NCI-H748 (cell line): ENCODE measurements around the gene LCE3E.
A peak's percentile ranks its signal among the peaks of the same experiment; 100 is the strongest.
"Not testable (repeated sequence)": the region's sequence is repeated elsewhere in the genome, so short reads cannot be mapped to it uniquely, and the experiment has no call there.

Experiments
- DNase-seq: peaks from one replicate; lab custom pipeline; 2025; ENCODE audit not compliant: unreplicated experiment; lab: John Stamatoyannopoulos, UW

LCE3E gene, protein sequence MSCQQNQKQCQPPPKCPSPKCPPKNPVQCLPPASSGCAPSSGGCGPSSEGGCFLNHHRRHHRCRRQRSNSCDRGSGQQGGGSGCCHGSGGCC

DNA sequence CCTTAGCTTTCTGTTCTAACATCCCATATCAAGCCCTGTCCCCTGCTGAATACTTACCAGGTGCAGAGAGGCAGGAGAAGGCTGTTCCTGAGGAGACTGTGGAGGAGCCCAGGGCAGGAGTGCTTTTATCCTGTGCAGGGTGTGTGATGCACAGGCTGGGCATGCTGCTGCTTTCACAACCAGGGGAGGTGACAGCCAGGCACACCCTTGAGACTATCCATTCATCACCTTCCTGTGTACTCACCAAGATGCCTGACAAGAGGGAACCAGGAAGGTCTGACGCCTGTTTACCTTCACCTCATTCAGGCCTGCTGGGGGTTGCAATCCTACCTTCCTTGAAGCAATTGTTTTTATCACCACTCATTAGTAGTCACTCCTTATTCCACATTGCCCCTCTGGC, at the start of gene LCE3E:
LCE3E (minus strand) TSS at position 100 of the 400 bp plus-strand sequence. CDS start 572 bp downstream, outside the sequence.
- no peak for DNase-seq

DNA sequence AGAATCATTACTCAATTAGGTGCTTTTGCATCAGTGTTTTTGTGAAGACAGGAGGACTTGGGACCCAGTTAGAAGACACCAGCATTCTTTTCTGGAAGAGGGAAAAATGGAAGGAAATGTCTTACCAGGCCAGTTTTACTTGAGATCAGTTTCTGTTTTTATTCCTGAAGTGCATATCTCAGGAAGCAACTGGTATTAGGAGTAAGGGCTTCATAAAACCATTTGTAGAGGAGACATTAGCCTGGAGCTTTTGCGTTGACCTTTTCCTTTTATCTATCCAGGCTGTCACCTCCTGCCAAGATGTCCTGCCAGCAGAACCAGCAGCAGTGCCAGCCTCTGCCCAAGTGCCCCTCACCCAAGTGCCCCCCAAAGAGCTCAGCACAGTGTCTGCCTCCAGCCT, 46.9 kb upstream of the LCE3E start, which contains the start of gene LCE3B:
LCE3B (plus strand) TSS at position 301 of the 400 bp plus-strand sequence; CDS start at position 301, 0 bp downstream.
- DNase-seq: no peak

DNA sequence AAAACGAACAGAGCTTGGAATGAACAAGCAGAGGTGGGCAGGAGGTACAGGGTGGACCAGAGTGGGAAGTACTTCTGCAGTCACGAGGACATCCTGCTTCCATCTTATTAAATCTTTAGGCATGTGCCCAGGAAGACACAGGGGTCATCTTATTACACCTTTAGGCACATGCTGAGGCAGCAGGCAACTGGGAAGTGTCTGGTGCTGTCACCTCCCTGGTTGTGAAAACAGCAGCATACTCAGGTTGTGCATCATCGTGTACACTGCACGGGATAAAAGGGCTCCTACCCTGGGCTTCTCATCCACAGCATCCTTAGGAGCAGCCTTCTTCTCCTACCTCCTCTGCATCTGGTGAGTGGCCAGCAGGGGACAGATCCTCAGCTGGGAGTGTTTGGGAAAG, 33.4 kb upstream of the LCE3E start, which contains the start of gene LCE3C:
LCE3C (plus strand) TSS at position 301 of the 400 bp plus-strand sequence. CDS start 498 bp downstream, outside the sequence.
- no peak for DNase-seq

DNA sequence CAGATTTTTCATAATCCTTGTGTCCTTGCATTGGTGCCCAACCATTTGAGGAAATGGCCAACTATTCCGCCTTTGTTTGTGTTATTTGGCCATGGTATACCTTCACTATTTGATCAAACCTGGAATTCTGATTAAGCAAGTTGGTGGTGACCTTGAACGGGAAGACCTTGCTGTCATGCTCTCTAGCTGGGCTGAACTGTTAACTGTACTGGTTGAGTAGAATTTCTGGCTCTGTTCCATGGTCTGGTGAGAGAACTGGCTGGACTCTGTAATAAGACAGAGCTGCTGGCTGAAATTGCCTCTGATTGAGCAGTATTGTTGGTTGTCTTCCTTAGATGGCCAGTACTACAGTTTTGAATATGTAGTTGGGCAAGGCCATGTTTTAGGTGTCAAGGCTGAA, 30.4 kb upstream of the LCE3E start:
- no peak for DNase-seq

DNA sequence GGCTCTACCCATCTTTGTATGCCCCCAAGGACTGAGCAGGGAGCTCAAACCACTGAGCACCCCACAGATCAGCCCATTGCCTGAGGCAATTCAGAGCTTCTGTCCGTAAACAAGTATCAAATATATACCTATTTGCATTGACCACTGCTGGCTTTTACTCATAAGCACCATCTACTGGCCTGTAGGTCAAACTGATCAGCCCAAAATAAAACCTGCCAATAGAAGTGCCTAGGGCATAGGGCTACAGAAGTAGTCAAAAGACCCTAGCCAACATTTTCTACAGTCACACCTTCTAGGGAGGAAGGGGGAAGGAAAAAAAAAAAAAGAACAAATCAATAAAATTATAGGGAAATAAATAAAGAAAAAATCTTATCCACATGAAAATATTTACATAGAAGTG, 19.0 kb upstream of the LCE3E start:
- no peak for DNase-seq

DNA sequence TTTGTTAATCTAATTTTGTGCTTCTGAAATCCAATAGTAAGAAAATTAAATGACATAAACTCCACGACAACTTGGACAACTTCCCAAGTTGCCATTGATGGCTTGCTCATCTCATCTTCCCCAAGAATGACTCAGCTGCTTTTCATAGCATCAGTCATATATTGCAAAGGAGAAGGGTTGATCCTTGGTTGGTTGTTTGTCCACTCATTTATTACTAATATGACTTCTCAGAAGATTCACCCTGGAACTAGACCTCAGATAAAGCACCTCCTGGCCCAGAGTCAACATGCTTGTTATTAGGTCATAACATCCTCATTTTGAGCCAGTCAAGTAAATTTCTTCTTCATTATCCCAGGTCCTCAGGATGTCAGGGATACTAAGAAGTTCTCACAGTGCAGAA, 16.1 kb upstream of the LCE3E start:
- DNase-seq: no peak

DNA sequence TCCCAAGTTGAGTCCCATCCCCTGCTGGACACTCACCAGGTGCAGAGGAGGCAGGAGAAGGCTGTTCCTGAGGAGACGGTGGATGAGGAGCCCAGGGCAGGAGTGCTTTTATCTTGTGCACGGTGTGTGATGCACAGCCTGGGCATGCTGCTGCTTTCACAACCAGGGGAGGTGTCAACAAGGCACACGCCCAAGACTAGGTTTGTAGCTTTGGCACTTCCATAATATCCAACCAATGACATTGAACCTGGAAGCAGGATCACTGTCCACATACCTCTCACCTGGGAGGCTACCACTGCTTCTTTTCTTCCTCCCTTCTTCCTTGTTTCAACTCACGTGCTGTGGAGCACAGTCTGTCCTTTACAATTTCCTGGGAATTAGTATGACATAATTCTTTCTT, 13.9 kb upstream of the LCE3E start, which contains the start of gene LCE3D:
LCE3D (minus strand) TSS at position 84 of the 400 bp plus-strand sequence. CDS start 580 bp downstream, outside the sequence.
- no peak for DNase-seq

DNA sequence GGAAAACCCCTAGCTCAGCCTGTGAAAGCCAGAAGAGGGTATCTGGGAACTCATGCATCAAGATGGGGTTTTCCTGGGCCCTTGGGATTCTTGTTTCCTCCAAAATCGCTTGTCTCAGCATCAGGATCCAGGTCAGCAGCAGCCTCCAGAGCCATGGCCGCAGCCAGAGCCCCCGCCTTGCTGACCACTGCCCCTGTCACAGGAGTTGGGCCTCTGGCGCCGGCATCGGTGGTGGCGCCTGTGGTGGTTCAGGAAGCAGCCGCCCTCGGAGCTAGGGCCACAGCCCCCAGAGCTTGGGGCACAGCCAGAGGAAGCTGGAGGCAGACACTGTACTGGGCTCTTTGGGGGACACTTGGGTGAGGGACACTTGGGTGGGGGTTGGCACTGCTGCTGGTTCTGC, 12.9 kb upstream of the LCE3E start:
- DNase-seq: not testable (repeated sequence)

DNA sequence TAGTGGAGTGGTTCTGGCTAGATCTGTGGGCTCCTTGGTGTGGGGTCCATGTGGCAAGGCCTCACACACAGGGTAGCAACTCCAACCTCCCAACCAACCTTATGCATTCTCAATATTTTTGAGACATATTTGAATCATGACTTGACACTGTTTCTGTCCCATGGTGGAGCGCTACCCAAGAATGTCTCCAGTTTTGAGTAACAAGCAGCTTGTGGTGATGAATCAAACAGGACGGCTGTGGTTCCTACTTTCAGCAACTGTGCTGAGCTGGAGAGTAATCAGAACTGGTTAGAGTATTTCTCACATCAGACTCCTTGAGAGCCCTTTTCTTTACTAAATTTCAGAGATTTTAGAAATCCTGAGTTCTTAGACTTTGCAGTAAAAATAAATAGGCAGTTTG, 10.6 kb upstream of the LCE3E start:
- DNase-seq: no peak

DNA sequence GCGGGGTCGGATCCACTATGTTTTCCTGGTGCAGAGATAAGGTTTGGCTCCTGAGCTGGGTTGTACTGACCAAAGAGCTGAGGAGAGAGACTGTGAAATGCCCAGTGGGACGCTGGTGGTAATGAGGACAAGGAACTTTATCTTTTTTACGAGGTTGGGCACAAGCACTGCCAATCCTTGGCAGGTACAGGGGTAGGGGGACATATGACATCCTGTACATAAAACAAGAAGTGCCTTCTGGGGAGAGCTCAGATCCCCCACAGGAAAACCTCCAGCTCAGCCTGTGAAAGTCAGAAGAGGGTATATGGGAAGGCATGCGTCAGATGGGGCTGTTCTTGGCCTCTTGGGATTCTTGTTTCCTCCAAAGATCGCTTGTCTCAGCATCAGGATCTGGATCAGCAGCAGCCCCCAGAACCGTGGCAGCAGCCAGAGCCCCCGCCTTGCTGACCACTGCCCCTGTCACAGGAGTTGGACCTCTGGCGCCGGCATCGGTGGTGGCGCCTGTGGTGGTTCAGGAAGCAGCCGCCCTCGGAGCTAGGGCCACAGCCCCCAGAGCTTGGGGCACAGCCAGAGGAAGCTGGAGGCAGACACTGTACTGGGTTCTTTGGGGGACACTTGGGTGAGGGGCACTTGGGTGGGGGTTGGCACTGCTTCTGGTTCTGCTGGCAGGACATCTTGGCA, 905 bp downstream of the LCE3E start:
- DNase-seq: no peak

DNA sequence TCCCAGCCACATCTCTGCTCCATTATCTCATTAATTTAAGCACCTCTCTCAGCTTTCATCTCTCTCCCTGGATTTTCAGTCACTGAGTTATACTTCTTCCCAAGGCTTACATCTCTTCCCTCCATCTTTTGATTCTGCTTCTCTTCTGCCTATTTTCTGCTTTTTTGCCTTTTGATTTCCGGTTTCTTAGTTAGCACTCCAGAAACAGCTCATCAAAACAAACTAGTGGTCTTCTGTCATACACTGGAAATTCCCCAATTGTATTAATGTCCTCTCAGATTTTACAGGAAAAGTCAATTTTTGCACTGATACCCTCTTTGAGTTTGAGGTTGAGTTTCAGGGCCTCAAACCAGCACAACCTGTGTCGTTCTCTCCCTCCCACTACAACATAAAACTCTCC, 1.5 kb downstream of the LCE3E start:
- no peak for DNase-seq

DNA sequence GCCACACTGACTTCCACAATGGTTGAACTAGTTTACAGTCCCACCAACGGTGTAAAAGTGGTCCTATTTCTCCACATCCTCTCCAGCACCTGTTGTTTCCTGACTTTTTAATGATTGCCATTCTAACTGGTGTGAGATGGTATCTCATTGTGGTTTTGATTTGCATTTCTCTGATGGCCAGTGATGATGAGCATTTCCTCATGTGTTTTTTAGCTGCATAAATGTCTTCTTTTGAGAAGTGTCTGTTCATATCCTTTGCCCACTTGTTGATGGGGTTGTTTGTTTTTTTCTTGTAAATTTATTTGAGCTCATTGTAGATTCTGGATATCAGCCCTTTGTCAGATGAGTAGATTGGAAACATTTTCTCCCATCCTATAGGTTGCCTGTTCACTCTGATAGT, 18.2 kb downstream of the LCE3E start:
- not testable (repeated sequence) for DNase-seq

DNA sequence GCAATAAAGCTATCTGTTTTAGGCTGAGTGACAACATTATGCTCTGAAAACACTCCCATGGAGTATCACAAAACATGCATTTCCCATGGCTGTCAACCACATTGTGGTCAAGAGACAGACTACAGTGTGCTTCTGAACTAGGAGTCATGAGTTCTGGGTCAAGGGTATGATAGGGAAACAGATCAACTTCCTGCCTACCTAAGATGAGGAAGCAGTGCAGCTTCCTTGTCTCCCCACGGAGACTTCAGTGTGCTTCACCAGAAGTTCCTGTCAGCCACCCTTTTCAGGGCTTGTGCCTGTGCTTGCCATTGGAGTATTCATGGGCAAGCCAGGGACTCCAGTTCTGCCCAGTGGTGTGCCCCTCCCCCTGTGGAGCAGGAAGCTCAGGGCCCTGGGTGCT, 19.9 kb downstream of the LCE3E start:
- no peak for DNase-seq

DNA sequence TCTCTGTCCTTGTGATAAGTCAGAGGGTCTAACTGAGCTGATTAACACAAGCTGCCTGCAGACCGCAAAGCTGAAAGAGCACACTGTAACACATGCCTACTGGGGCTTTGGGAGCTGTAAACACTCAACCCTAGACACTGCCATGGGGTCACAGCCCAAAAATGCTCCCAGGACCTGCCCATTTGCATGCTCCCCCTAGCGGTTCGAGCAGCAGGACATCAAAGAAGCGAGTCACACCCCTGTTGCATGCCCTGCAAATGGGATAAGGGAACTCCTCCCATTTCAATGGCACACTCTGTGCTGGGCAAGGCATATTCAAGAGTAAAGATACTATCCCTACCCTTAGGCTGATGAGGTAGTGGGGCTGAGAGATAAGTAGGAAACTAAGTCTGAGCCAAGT, 22.8 kb downstream of the LCE3E start:
- no peak for DNase-seq

DNA sequence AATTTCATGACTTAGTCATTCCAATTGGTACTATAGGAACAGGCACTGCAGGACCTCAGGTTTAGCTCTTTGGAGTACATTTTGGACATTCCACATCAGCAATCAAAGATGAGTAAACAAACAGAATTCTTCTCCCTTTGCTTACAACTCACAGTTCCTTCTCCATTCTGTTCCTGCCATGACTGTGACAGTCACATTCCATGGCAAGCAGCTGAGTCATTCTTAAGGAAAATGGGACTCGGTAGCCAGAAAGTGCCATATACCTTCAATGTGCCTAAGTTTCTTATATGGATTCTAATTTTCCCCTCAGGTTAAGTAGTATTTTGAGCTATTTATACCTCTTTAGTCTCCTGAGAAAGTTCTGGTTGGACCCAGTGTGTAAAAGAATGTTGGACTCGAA, 26.7 kb downstream of the LCE3E start:
- DNase-seq: no peak

DNA sequence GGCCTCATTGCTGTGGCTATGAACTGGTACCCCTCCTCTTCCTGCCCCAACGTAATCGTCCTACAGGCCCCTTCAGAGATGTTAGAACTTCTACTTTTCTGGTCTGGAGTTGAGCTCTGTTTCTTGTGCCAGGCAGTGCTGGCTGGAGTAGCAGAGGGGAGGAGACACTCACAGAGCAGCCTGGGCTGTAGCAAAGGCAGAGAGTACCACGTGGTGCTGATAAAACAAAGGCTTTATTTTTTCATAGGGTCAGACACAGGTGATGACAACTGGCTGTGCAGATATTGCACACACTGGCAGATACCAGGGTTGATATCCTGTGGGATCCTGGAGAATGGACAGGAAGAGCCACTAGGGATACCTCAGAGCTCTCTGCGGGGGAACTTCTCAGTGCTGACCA, 29.1 kb downstream of the LCE3E start:
- no peak for DNase-seq

DNA sequence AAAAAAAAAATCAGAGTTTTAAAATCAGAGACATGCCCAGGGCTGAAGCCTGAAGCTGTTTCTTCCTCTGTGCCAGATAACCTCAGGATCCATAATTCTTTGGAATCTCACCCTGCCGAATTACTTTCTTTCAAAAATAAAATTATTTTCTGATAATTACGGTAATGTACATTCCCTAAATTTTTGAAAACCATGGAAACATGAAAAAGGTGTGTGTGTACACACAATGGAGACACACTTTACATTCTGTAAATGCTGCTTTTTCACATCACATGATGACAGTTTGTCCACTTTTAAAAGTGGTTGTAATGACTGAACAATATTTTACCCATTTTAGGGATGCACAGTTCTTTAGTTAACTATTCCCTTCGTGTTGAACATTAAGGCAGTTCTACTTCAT, 30.8 kb downstream of the LCE3E start:
- DNase-seq: no peak

DNA sequence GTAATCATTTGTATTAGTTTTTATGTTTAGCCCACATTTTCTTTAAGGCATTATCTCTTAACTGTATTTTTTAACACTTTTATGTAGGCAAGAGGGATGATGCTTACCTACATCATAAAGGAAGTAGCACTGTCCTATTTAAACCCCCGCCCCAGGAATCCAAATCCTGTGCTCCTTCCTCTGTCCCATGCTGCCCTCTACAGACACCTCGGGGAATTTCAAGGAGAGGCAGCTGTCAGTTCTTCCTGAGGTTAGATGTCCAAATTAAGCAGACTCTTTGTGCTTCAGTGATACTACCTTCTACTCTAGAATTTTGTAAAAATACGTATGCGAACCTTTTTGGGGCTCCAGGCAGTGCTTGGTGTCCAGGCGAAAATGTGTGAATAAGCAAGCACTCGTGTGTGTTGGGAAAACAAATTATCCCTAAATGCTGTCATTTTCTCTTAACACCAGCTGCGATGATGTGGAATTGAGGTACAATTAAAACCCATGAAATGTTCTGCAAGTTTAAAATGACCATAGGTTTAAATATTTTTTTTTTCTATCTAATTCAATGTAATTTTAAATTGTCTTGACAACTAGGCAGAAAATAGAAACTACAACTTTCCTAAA, 33.1 kb downstream of the LCE3E start:
- DNase-seq: peak; percentile 41

DNA sequence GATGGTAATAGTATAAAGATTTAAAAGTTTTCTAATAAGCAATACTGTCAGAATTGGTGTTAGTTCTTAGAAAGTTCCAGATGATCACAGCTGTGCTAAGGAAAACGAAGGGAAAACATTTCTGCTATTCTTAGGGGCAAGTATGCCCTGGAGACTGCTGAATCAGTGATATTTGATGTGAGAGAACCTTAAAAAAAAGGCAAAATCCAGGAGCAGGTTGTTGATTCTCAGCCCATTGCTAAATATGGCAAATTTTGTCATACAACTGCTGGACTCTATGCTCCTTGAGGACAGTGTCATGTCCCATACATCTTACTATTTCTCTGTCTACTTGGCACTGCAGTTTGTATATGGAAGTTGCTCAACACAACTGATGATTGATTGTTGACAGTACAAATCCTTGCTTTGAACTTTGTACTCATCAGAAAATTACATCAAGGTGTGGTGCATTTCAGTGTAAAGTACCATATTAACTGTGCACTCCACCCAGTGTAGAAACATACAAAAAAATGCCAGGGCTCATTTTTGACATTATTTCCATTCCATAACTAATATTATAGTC, 41.4 kb downstream of the LCE3E start:
- DNase-seq: no peak

DNA sequence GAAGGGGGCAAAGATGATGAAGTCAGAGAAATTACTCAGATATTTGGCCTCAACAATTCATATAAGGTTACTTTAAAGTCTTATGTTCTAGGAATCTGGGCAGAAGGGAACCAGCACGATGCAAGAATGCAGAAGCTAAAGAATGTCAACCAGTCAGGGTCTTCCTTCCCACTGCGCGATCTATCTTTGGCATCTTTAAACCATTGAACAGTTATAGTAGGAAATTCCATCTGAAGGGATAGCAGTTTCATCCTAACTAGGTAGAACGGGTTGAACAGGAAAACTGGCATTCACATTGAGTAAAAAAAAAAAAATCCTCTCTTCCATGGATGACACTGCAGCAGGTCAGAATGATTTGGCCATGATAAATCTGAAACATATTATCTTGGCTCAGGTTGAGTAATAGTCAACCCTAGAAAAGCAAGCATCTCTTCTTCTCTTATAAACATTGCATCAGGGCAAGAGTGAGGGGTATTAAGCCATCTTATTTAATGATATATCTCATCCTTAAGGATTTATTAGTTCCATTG, 46.0 kb downstream of the LCE3E start:
- DNase-seq: no peak

DNA sequence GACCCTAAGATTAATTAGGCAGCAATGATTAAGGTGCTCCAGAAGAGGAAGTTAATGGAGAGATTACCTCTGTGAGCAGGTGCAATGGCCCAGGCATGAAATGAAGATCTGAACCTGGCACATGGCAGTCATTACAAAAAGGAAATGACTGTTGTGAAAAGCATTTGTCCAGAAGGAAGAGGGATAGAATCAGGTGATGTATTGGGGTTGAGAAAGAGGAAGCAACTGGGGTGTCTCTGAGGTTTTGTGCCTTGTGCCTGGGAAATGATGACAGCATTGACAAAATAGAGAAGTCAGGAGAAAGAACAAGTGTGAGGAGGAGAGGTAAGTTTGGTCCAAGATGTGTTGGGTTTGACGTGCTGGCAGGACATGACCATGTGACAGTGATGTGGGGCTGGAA, 46.7 kb downstream of the LCE3E start:
- DNase-seq: no peak
